ENCODE data around the gene MCCC1. TPM values are rescaled to one million over a fixed set of nuclear protein-coding genes. Genes with fewer than 3 reads are reported as not detected.

Gene MCCC1
- total RNA-seq, 1 donor from 2014 or later: 37.9 TPM

DNA sequence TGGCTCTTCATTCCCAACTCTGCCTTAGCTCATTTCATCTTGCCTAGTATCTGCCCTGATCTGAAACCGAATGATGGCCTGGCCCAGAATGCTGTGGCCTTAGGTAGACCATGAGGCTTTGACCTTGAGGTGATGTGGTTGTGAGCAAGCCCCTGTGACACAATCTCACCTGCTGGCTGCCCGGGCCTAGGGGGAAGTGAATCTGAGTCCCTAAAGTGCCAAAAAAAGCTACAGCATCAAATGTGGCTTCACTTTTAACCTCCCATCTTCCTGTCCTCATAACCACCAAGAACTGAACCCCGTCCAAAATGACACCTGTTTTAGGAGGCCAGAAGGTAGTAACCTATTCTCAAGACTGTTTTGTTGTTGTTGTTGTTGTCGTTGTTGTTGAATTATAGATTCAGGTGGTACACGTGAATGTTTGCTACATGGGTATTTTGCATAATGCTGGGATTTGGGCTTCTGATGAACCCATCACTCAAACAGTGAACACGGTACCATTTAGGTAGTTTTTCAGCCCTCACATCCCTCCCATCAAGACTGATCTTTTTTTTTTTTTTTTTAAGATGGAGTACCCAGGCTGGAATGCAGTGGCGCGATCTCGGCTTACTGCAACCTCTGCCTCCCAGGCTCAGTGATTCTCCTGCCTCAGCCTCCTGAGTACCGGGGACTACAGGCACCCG lies 54.6 kb downstream of the MCCC1 start:
- Mint-ChIP-seq H3K36me3 (ENCODE audit: unreplicated experiment) (peaks cover 52% of the 10 kb centered on the region), H3K4me1 (ENCODE audit: unreplicated experiment) (peaks cover 34% of the 10 kb centered on the region), H3K9me3 (ENCODE audit: unreplicated experiment) (peaks cover 13% of the 10 kb centered on the region), H3K27ac (ENCODE audit: unreplicated experiment) (no peak overlapping the region), H3K27me3 (ENCODE audit: unreplicated experiment) (no peaks in the 10 kb centered on the region), H3K4me3 (ENCODE audit: unreplicated experiment) (no peak overlapping the region)
- TF ChIP-seq, protein P1, sequence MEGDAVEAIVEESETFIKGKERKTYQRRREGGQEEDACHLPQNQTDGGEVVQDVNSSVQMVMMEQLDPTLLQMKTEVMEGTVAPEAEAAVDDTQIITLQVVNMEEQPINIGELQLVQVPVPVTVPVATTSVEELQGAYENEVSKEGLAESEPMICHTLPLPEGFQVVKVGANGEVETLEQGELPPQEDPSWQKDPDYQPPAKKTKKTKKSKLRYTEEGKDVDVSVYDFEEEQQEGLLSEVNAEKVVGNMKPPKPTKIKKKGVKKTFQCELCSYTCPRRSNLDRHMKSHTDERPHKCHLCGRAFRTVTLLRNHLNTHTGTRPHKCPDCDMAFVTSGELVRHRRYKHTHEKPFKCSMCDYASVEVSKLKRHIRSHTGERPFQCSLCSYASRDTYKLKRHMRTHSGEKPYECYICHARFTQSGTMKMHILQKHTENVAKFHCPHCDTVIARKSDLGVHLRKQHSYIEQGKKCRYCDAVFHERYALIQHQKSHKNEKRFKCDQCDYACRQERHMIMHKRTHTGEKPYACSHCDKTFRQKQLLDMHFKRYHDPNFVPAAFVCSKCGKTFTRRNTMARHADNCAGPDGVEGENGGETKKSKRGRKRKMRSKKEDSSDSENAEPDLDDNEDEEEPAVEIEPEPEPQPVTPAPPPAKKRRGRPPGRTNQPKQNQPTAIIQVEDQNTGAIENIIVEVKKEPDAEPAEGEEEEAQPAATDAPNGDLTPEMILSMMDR (IDR thresholded peaks at IDR 0.05): no peak
- no peak for DNase-seq (ENCODE audit: extremely low spot score, unreplicated experiment)

DNA sequence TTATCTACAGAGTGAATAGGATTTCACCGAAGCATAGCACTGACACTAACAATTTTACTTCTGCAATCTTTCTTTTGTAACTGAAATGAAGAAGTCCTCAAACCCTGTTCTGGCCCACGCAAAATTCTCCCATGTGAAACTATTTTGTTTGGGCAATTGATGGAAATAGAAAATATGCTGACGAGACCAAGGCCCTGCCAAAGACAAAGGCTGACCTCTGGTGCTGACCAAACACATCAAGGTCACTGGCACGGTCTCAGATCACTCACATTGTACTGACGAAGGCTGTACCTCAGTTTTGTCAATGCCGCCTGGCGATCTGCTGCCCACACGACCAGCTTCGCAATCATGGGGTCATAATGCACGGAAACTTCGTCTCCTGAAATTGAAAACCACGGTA lies 60.5 kb downstream of the MCCC1 start:
- Mint-ChIP-seq H3K36me3 (ENCODE audit: unreplicated experiment) (peaks cover 45% of the 10 kb centered on the region), H3K4me3 (ENCODE audit: unreplicated experiment) (no peak overlapping the region), H3K27me3 (ENCODE audit: unreplicated experiment) (no peaks in the 10 kb centered on the region), H3K27ac (ENCODE audit: unreplicated experiment) (no peak overlapping the region), H3K9me3 (ENCODE audit: unreplicated experiment) (no peaks in the 10 kb centered on the region), H3K4me1 (ENCODE audit: unreplicated experiment) (peaks cover 26% of the 10 kb centered on the region)
- no peak for DNase-seq (ENCODE audit: extremely low spot score, unreplicated experiment)
- TF ChIP-seq, protein P1 (IDR thresholded peaks at IDR 0.05): no peak

DNA sequence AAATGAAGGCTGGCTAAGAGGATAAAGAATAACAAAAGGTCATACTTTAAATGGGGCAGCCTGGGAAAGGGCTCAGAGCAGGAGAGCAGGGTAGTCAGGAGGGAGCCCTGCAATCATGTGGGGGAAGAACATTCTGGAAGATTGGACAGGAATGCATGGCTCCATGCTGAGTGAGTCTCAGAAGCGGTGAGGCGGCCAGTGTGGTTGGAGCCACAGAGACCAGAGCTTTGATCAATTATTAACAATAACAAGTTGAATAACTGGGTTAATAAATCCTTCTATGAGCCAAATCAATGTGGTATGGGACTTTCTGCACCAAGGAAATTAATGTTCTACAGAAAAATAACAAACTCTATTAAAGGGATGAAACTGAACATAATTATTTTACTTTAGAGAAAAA lies 61.1 kb downstream of the MCCC1 start:
- Mint-ChIP-seq H3K4me1 (ENCODE audit: unreplicated experiment) (peaks cover 30% of the 10 kb centered on the region), H3K36me3 (ENCODE audit: unreplicated experiment) (peaks cover 45% of the 10 kb centered on the region), H3K4me3 (ENCODE audit: unreplicated experiment) (no peak overlapping the region), H3K9me3 (ENCODE audit: unreplicated experiment) (no peaks in the 10 kb centered on the region), H3K27ac (ENCODE audit: unreplicated experiment) (no peak overlapping the region), H3K27me3 (ENCODE audit: unreplicated experiment) (no peaks in the 10 kb centered on the region)
- no peak for DNase-seq (ENCODE audit: extremely low spot score, unreplicated experiment)
- TF ChIP-seq, protein P1 (IDR thresholded peaks at IDR 0.05): no peak

DNA sequence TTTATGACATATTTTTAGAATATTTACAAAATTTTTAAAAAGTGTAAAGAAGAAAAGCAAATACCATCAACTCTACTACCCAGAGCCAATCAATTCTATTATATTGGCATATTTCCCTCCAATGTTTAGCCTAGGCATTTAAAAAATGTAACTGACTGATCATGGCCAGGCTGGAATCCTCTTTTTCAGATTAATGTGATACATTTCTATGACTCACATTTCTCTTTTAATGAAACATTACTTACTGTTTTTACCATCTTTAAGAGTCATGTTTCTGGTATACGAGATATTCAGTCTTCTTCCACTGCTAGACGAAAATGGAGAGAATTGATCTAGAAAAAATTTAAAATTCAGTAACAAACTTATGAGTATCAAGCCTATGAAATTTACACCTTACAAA lies 65.5 kb downstream of the MCCC1 start:
- H3K36me3 Mint-ChIP-seq (ENCODE audit: unreplicated experiment): peaks cover 61% of the 10 kb centered on the region
- no peaks in the 10 kb centered on the region for H3K27me3 Mint-ChIP-seq (ENCODE audit: unreplicated experiment)
- DNase-seq (ENCODE audit: extremely low spot score, unreplicated experiment): no peak
- no peak overlapping the region for H3K27ac Mint-ChIP-seq (ENCODE audit: unreplicated experiment)
- H3K4me1 Mint-ChIP-seq (ENCODE audit: unreplicated experiment): peaks cover 7% of the 10 kb centered on the region
- TF ChIP-seq, protein P1 (IDR thresholded peaks at IDR 0.05): no peak
- no peak overlapping the region for H3K4me3 Mint-ChIP-seq (ENCODE audit: unreplicated experiment)
- H3K9me3 Mint-ChIP-seq (ENCODE audit: unreplicated experiment): no peaks in the 10 kb centered on the region

DNA sequence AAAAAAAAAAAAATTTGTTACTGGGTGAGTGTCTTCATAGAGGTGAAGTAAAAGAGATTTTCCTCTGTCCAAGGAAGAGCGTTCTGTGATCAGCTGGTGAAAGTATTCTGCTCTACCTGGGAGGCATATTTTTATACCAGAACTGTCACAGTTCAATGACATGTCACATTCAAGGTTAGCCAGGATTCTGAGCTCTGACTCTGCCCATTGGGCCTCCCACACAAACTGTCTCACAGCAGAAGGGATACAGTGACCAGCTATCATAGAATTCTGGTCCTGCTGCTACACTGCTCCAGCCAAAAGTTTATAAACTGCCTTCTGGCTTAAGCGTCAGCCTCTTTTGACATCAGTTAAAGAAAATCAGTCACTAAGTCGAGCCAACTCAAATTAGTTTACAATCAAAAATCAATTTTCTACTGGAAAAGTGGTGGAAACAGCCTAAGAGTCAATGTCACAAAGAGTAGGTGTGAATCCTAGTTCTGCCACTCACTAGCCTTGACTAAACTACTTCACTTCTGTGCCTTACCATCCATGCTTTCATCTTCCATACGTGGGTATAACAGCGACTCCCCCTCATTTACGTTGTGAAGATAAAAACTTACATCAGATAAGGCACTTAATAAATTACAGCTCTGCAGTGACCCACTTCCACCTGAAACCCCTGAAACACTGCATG lies 66.3 kb downstream of the MCCC1 start:
- peaks cover 7% of the 10 kb centered on the region for H3K4me1 Mint-ChIP-seq (ENCODE audit: unreplicated experiment)
- H3K27me3 Mint-ChIP-seq (ENCODE audit: unreplicated experiment): no peaks in the 10 kb centered on the region
- no peak for DNase-seq (ENCODE audit: extremely low spot score, unreplicated experiment)
- H3K27ac Mint-ChIP-seq (ENCODE audit: unreplicated experiment): no peak overlapping the region
- peaks cover 62% of the 10 kb centered on the region for H3K36me3 Mint-ChIP-seq (ENCODE audit: unreplicated experiment)
- H3K9me3 Mint-ChIP-seq (ENCODE audit: unreplicated experiment): peaks cover 7% of the 10 kb centered on the region
- no peak overlapping the region for H3K4me3 Mint-ChIP-seq (ENCODE audit: unreplicated experiment)
- TF ChIP-seq, protein P1 (IDR thresholded peaks at IDR 0.05): no peak
